HG02938 (cell line): ENCODE data around the gene FAM210B.
"Not testable (repeated sequence)": the region's sequence is repeated elsewhere in the genome, so short reads cannot be mapped to it uniquely, and the experiment has no call there.

ENCODE experiments used
- ATAC-seq: cut with Tn5 transposase; IDR thresholded peaks from one replicate; pipeline ENCODE4 v1.9.1; 2021; ENCODE audit warnings: mild to moderate bottlenecking, moderate library complexity; ENCODE audit not compliant: unreplicated experiment

FAM210B gene

GRCh38 chr20:56358600-56359211 is at the start of gene FAM210B:
FAM210B (plus strand) TSS chr20:56358974; CDS start chr20:56359006, 32 bp downstream.
- peak; percentile 94 for ATAC-seq

- ATAC-seq = no peak
These were observed 42.7 kb upstream of the FAM210B start for GRCh38 chr20:56316051-56316450.

- ATAC-seq = no peak
These were observed 42.3 kb upstream of the FAM210B start for GRCh38 chr20:56316483-56316882.

GRCh38 chr20:56322681-56323080 is 36.1 kb upstream of the FAM210B start:
- no peak for ATAC-seq

- no peak for ATAC-seq
These were observed 35.6 kb upstream of the FAM210B start for GRCh38 chr20:56323206-56323605.

- no peak for ATAC-seq
These were observed 35.1 kb upstream of the FAM210B start for GRCh38 chr20:56323656-56324055.

- ATAC-seq = no peak
These were observed 34.0 kb upstream of the FAM210B start for GRCh38 chr20:56324806-56325205.

GRCh38 chr20:56328861-56329260 is 29.9 kb upstream of the FAM210B start:
- no peak for ATAC-seq

GRCh38 chr20:56336709-56337108 is 22.1 kb upstream of the FAM210B start:
- not testable (repeated sequence) for ATAC-seq

GRCh38 chr20:56342783-56343182 is 16.0 kb upstream of the FAM210B start:
- no peak for ATAC-seq

- peak; percentile 79 for ATAC-seq
These were observed 14.9 kb upstream of the FAM210B start for GRCh38 chr20:56343861-56344381.

GRCh38 chr20:56345911-56346310 is 12.9 kb upstream of the FAM210B start:
- no peak for ATAC-seq

- ATAC-seq = no peak
These were observed 11.0 kb upstream of the FAM210B start for GRCh38 chr20:56347628-56348304.

- no peak for ATAC-seq
These were observed 10.5 kb upstream of the FAM210B start for GRCh38 chr20:56348305-56348693.

GRCh38 chr20:56348746-56349145 is 10.0 kb upstream of the FAM210B start:
- ATAC-seq = no peak

GRCh38 chr20:56350842-56351241 is 7.9 kb upstream of the FAM210B start:
- ATAC-seq = no peak

- no peak for ATAC-seq
These were observed 6.3 kb upstream of the FAM210B start for GRCh38 chr20:56352345-56353055.

GRCh38 chr20:56353356-56353755 is 5.4 kb upstream of the FAM210B start:
- ATAC-seq = no peak

- ATAC-seq = no peak
These were observed 704 bp upstream of the FAM210B start for GRCh38 chr20:56358070-56358469.

GRCh38 chr20:56359212-56360132 is 698 bp downstream of the FAM210B start:
- peak; percentile 30 for ATAC-seq
